B cell (primary cell): ENCODE data around the gene CMTM7. TPM values are rescaled to one million over a fixed set of nuclear protein-coding genes. Genes with fewer than 3 reads are reported as not detected.

Experiments
- ATAC-seq: fragments of 200-7000 bp; cut with Tn5 transposase; one replicate; pipeline ENCODE4 v1.10.0; 2021; ENCODE audit warnings: low read depth, mild to moderate bottlenecking, moderate number of reproducible peaks, moderate library complexity
- CTCF ChIA-PET: fragments of 350-600 bp; sonication (Branson Sonifier 250); formaldehyde crosslinking; loops from one replicate; lab custom pipeline; 2021; ENCODE audit warnings: antibody characterized with exemption, inconsistent platforms; lab: Charles Lee
- POLR2A ChIA-PET: fragments of 350-600 bp; sonication (Branson Sonifier 250); formaldehyde crosslinking; loops from one replicate; lab custom pipeline; 2021; ENCODE audit warnings: antibody characterized with exemption; lab: Charles Lee
- DNase-seq: peaks from one replicate; pipeline ENCODE4 v3.0.0; 2013
- H2AFZ ChIP-seq: 2 replicates; pipeline ENCODE4 v1.6.1; 2012; ENCODE audit warnings: mild to moderate bottlenecking, low read depth, low read length; ENCODE audit not compliant: insufficient read depth, poor library complexity, severe bottlenecking
- H3K27ac ChIP-seq, 2 donors: 1 replicate in 1 of 2; 2 replicates in 1 of 2; pipeline ENCODE4 v1.5.1; 2012 to 2013; ENCODE audit warnings: low read length in 2 of 2, mild to moderate bottlenecking in 2 of 2, moderate library complexity in 1 of 2
- H3K27me3 ChIP-seq, 4 experiments: fragments of 200-600 bp in 1 of 4; sonication (generic) in 1 of 4; replicated peaks in 1 of 4; 1 replicate in 2 of 4; 2 replicates in 2 of 4; pipeline versions ENCODE4 v1.6.1 to v1.7.0; 2013 to 2016; ENCODE audit warnings: low read length in 3 of 4, mild to moderate bottlenecking in 2 of 4, mixed read lengths in 1 of 4, moderate library complexity in 1 of 4; ENCODE audit not compliant: insufficient read depth in 4 of 4, control insufficient read depth in 3 of 4; ENCODE audit errors: control extremely low read depth in 1 of 4
- H3K36me3 ChIP-seq, 2 experiments: replicated peaks in 1 of 2; 1 replicate in 1 of 2; 2 replicates in 1 of 2; pipeline versions ENCODE4 v1.6.1 to v1.7.1; 2013; ENCODE audit warnings: low read length in 1 of 2; ENCODE audit not compliant: insufficient read depth in 2 of 2, control insufficient read depth in 1 of 2; ENCODE audit errors: control extremely low read depth in 1 of 2, extremely low read depth in 1 of 2
- H3K4me1 ChIP-seq, 2 donors: fragments of 200-600 bp in 1 of 2; sonication (generic) in 1 of 2; 1 replicate in 1 of 2; 2 replicates in 1 of 2; pipeline versions ENCODE4 v1.5.1 to v1.6.1; 2013 to 2017; ENCODE audit warnings: low read length in 2 of 2; ENCODE audit not compliant: control insufficient read depth in 2 of 2, insufficient read depth in 2 of 2
- H3K4me2 ChIP-seq: replicated peaks from 2 replicates; pipeline ENCODE3; 2012; ENCODE audit warnings: mild to moderate bottlenecking, low read depth, low read length; ENCODE audit not compliant: poor library complexity, severe bottlenecking
- H3K4me3 ChIP-seq, 5 experiments: fragments of 200-600 bp in 1 of 5; sonication (generic) in 1 of 5; 1 replicate in 3 of 5; 2 replicates in 2 of 5; pipeline versions ENCODE4 v1.5.1 to v1.7.0; 2011 to 2016; ENCODE audit warnings: low read length in 4 of 5, mild to moderate bottlenecking in 4 of 5, low read depth in 2 of 5, control low read depth in 1 of 5, moderate library complexity in 1 of 5; ENCODE audit not compliant: insufficient read depth in 1 of 5; ENCODE audit errors: control extremely low read depth in 1 of 5, extremely low read depth in 1 of 5
- H3K79me2 ChIP-seq: fragments of 200-600 bp; sonication (generic); one replicate; pipeline ENCODE4 v1.6.0; 2016; ENCODE audit warnings: low read length; ENCODE audit not compliant: control insufficient read depth, insufficient read depth
- H3K9ac ChIP-seq: fragments of 200-600 bp; sonication (generic); 2 replicates; pipeline ENCODE4 v1.6.1; 2017; ENCODE audit warnings: mild to moderate bottlenecking, low read length, moderate library complexity
- H3K9me3 ChIP-seq, 3 donors: one replicate each; pipeline versions ENCODE4 v1.6.1 to v1.7.1; 2013; ENCODE audit warnings: low read length in 2 of 3; ENCODE audit not compliant: control insufficient read depth in 2 of 3, insufficient read depth in 1 of 3; ENCODE audit errors: control extremely low read depth in 1 of 3
- H4K20me1 ChIP-seq: 2 replicates; pipeline ENCODE4 v1.6.0; 2012; ENCODE audit warnings: mild to moderate bottlenecking, low read length; ENCODE audit not compliant: insufficient read depth, control insufficient read depth, poor library complexity, severe bottlenecking
- H3K27ac Mint-ChIP-seq: one replicate; pipeline ENCODE4 v1.8.0; 2021; ENCODE audit warnings: mixed read lengths
- H3K27me3 Mint-ChIP-seq: one replicate; pipeline ENCODE4 v1.8.0; 2021; ENCODE audit warnings: mixed read lengths
- H3K4me1 Mint-ChIP-seq: one replicate; pipeline ENCODE4 v1.8.0; 2021; ENCODE audit warnings: mixed read lengths
- H3K4me3 Mint-ChIP-seq: one replicate; pipeline ENCODE4 v1.8.0; 2021; ENCODE audit warnings: mixed read lengths
- H3K9me3 Mint-ChIP-seq: one replicate; pipeline ENCODE4 v1.8.0; 2022; ENCODE audit warnings: mixed read lengths; ENCODE audit not compliant: insufficient read depth
- CTCF ChIP-seq: fragments of 200-600 bp; IDR thresholded peaks from one replicate; pipeline ENCODE4 v1.8.0; 2022; ENCODE audit warnings: antibody characterized with exemption, mild to moderate bottlenecking
- EZH2 ChIP-seq: IDR thresholded peaks from 2 replicates; pipeline ENCODE4 v1.6.1; 2012; ENCODE audit warnings: borderline replicate concordance, low read depth, mild to moderate bottlenecking, moderate library complexity, low read length; ENCODE audit not compliant: insufficient read depth, poor library complexity, severe bottlenecking
- WGBS: methylation state at CpG from one replicate; pipeline ENCODE4 v1.1.5; 2013; ENCODE audit warnings: missing lambda C conversion rate; ENCODE audit not compliant: insufficient coverage; 5-methylcytosine and 5-hydroxymethylcytosine counted together
- intact Hi-C: fragments of 100-400 bp; cut with micrococcal nuclease; formaldehyde crosslinking; loops from one replicate; pipeline ENCODE4 v1.10.0; 2022
- polyA plus RNA-seq: library from polyadenylated mRNA; depleted of rRNA; stranded (reverse); fragments of >200 nt; gene quantifications from 2 replicates; pipeline ENCODE4 v1.2.3, GENCODE V29; 2012
- total RNA-seq, 2 donors: library from RNA; stranded (reverse); fragments of 120-200 nt in 1 of 2; gene quantifications; 1 replicate in 1 of 2; 2 replicates in 1 of 2; pipeline versions ENCODE4 v1.2.3 to v1.2.4, GENCODE V29; 2013 to 2022

The CMTM7 gene
- total and polyA plus RNA-seq, 2 donors (not counting 1 experiment from before 2014, with no cell fraction given): 71.5 to 76.1 TPM

- peaks cover 64 to 65% of the 10 kb centered on the region in 2 donors for H3K4me1 ChIP-seq
- no peaks in the 10 kb centered on the region for H4K20me1 ChIP-seq
- POLR2A ChIA-PET: interaction anchor here (0.5 to 1.4 kb wide), 9 partner anchors 11 to 584 kb away, joined by 3 to 9 read pairs (median 4); no protein-coding TSS in a partner anchor
- peak overlapping the region; percentile 96 for H3K27ac Mint-ChIP-seq
- peak overlapping the region; percentile 81 to 82 for H3K27ac ChIP-seq
- H3K79me2 ChIP-seq: peaks cover 95% of the 10 kb centered on the region
- no peak for TF ChIP-seq EZH2
- no peak for TF ChIP-seq CTCF
- H2AFZ ChIP-seq: no peak overlapping the region
- intact Hi-C loops: no loop called here
- CTCF ChIA-PET: interaction anchor here (0.7 to 6.7 kb wide), 10 partner anchors 11 to 146 kb away, joined by 3 to 56 read pairs (median 6); no protein-coding TSS in a partner anchor
- ATAC-seq: no peak
- no peaks in the 10 kb centered on the region for H3K27me3 Mint-ChIP-seq
- peaks cover 80% of the 10 kb centered on the region for H3K4me1 Mint-ChIP-seq
- no peak overlapping the region for H3K4me3 ChIP-seq
- H3K4me3 Mint-ChIP-seq: peak overlapping the region; percentile 81
- no peaks in the 10 kb centered on the region for H3K27me3 ChIP-seq
- H3K4me2 ChIP-seq: peak overlapping the region; percentile 69
- DNase-seq: no peak
- H3K9me3 Mint-ChIP-seq: no peaks in the 10 kb centered on the region
- H3K9me3 ChIP-seq: no peaks in the 10 kb centered on the region
- H3K36me3 ChIP-seq: peaks cover 5 to 15% of the 10 kb centered on the region in 2 experiments
- WGBS: 34% methylated on average over 4 of the region's 10 CpGs
- no peak overlapping the region for H3K9ac ChIP-seq
Observed at GRCh38 chr3:32440611-32441350, 49.1 kb downstream of the CMTM7 start.

- Histone ChIP-seq H3K4me3 (no peak overlapping the region), H3K9me3 (no peaks in the 10 kb centered on the region), H2AFZ (no peak overlapping the region), H3K36me3 (peaks cover 5 to 19% of the 10 kb centered on the region in 2 experiments), H3K79me2 (peaks cover 95% of the 10 kb centered on the region), H3K4me2 (no peak overlapping the region), H3K27me3 (no peaks in the 10 kb centered on the region), H3K27ac (peak overlapping the region in 1 of 2 donors; percentile 10), H4K20me1 (no peaks in the 10 kb centered on the region), H3K4me1 (peaks cover 51 to 56% of the 10 kb centered on the region in 2 donors), H3K9ac (no peak overlapping the region)
- Mint-ChIP-seq H3K27me3 (no peaks in the 10 kb centered on the region), H3K27ac (peak overlapping the region; percentile 85), H3K4me1 (peaks cover 82% of the 10 kb centered on the region), H3K4me3 (peak overlapping the region; percentile 32), H3K9me3 (no peaks in the 10 kb centered on the region)
- WGBS: no CpG with 5 or more reads among the region's 3 CpGs
- intact Hi-C loops: no loop called here
- ATAC-seq (no peak), DNase-seq (no peak)
- TF ChIP-seq EZH2 (no peak), CTCF (no peak)
- POLR2A ChIA-PET: interaction anchor here (0.6 to 1.1 kb wide), 2 partner anchors 14 to 18 kb away, joined by 3 to 5 read pairs; no protein-coding TSS in a partner anchor
- CTCF ChIA-PET: interaction anchor here (2.1 to 6.7 kb wide), 2 partner anchors 26 to 68 kb away, joined by 7 to 56 read pairs; no protein-coding TSS in a partner anchor
Observed at GRCh38 chr3:32442766-32443165, 51.1 kb downstream of the CMTM7 start.
